Fibroblast of mammary gland (primary cell): ENCODE results near the gene SYF2.
"Not testable (repeated sequence)": the region's sequence is repeated elsewhere in the genome, so short reads cannot be mapped to it uniquely, and the experiment has no call there.

ENCODE experiments used
- DNase-seq: peaks from one replicate; pipeline ENCODE4 v3.0.0-alpha.2; 2010; ENCODE audit warnings: low read depth
- H3K4me3 ChIP-seq: 2 replicates; pipeline ENCODE4 v1.5.1; 2011; ENCODE audit warnings: low read depth, mild to moderate bottlenecking, low read length, moderate library complexity; ENCODE audit not compliant: control insufficient read depth
- CTCF ChIP-seq: conservative IDR thresholded peaks from 2 replicates; pipeline ENCODE4 v1.5.1; 2011; ENCODE audit warnings: low read depth, low read length, inconsistent platforms; ENCODE audit not compliant: control insufficient read depth, insufficient read depth

The SYF2 gene

GRCh38 chr1:25246600-25247023, 14.3 kb upstream of the SYF2 start:
- TF ChIP-seq CTCF = no peak
- H3K4me3 ChIP-seq = peak overlapping the region; percentile 99
- DNase-seq = no peak

GRCh38 chr1:25245809-25246599, 13.7 kb upstream of the SYF2 start:
- no peak for TF ChIP-seq CTCF
- peak; percentile 62 for DNase-seq

GRCh38 chr1:25245393-25245792, 13.1 kb upstream of the SYF2 start:
- no peak for TF ChIP-seq CTCF
- no peak for DNase-seq
- peak overlapping the region; percentile 99 for H3K4me3 ChIP-seq

More at GRCh38 chr1:25245809-25246599, 13.7 kb upstream of the SYF2 start:
- peak overlapping the region; percentile 99 for H3K4me3 ChIP-seq

- no peak overlapping the region for H3K4me3 ChIP-seq
- no peak for DNase-seq
Observed at GRCh38 chr1:25243907-25244306, 11.6 kb upstream of the SYF2 start.

GRCh38 chr1:25239681-25240541, 7.6 kb upstream of the SYF2 start:
- DNase-seq = peak; percentile 80
- peak; percentile 46 for TF ChIP-seq CTCF
- H3K4me3 ChIP-seq = peak overlapping the region; percentile 56

More at GRCh38 chr1:25243907-25244306, 11.6 kb upstream of the SYF2 start:
- TF ChIP-seq CTCF = no peak

GRCh38 chr1:25238046-25238445, 5.7 kb upstream of the SYF2 start:
- TF ChIP-seq CTCF = no peak
- DNase-seq = no peak
- H3K4me3 ChIP-seq = no peak overlapping the region

GRCh38 chr1:25236261-25236660, 4.0 kb upstream of the SYF2 start:
- H3K4me3 ChIP-seq, DNase-seq: not testable (repeated sequence)

- H3K4me3 ChIP-seq, DNase-seq: not testable (repeated sequence)
Observed at GRCh38 chr1:25235411-25235810, 3.1 kb upstream of the SYF2 start.
